HCT116 (cell line): Measurements from ENCODE around the gene C9orf152. TPM values are rescaled to one million over a fixed set of nuclear protein-coding genes. Genes with fewer than 3 reads are reported as not detected.

Source experiments
- ATAC-seq: fragments of 200-7000 bp; cut with Tn5 transposase; 2 replicates; pipeline ENCODE4 v1.9.1; 2020; ENCODE audit warnings: mild to moderate bottlenecking, moderate library complexity
- BruUV-seq: library from RNA; stranded (reverse); fragments of 400-500 nt; replicated peaks from 2 replicates; lab custom pipeline; 2021; lab: Mats Ljungman, UMichigan
- CTCF ChIA-PET: fragments of 300-600 bp; sonication (Branson Sonifier 250); formaldehyde crosslinking; loops from one replicate; lab custom pipeline; 2021; ENCODE audit warnings: antibody characterized with exemption; lab: Charles Lee
- POLR2A ChIA-PET: fragments of 300-600, 350-600 bp; sonication (Branson Sonifier 250); formaldehyde crosslinking; loops from one replicate; lab custom pipeline; 2021; ENCODE audit warnings: antibody characterized with exemption; lab: Charles Lee
- RAD21 ChIA-PET, 2 experiments: fragments of 300-600 bp; sonication (Branson Sonifier 250); formaldehyde crosslinking; loops; one replicate each; lab custom pipeline; 2023; ENCODE audit warnings: low total read pairs in 2 of 2; ENCODE audit not compliant: uncharacterized antibody in 2 of 2, unreplicated experiment in 2 of 2, low non-redundant PET in 1 of 2; lab: Charles Lee
- DNase-seq: peaks from one replicate; pipeline ENCODE4 v3.0.0-alpha.2; 2010; ENCODE audit warnings: low read depth, low spot score
- H2AFZ ChIP-seq: fragments of 200-600 bp; shearing (Covaris generic), sonication (generic); 2 replicates; pipeline ENCODE4 v1.6.1; 2017; ENCODE audit warnings: low read depth, mixed run types, mixed read lengths, antibody characterized with exemption, low read length; ENCODE audit not compliant: poor library complexity, severe bottlenecking
- H3K27ac ChIP-seq: 2 replicates; pipeline ENCODE4 v1.5.1; 2012; ENCODE audit warnings: low read depth, low read length
- H3K27me3 ChIP-seq: fragments of 200-600 bp; sonication (generic); 2 replicates; pipeline ENCODE4 v1.6.1; 2016; ENCODE audit warnings: mixed run types, low read length, mixed read lengths; ENCODE audit not compliant: insufficient read depth
- H3K36me3 ChIP-seq, 2 experiments: fragments of 200-500 bp in 1 of 2; fragments of 200-600 bp in 1 of 2; sonication (Bioruptor generic) in 1 of 2; sonication (generic) in 1 of 2; 2 replicates each; pipeline versions ENCODE4 v1.5.1 to v1.6.1; 2014 to 2016; ENCODE audit warnings: low read length in 2 of 2, inconsistent platforms in 1 of 2, mixed read lengths in 1 of 2, mixed run types in 1 of 2; ENCODE audit not compliant: insufficient read depth in 2 of 2, control insufficient read depth in 1 of 2
- H3K4me1 ChIP-seq, 2 experiments: fragments of 200-600 bp in 1 of 2; sonication (generic) in 1 of 2; 2 replicates each; pipeline versions ENCODE4 v1.5.1 to v1.6.1; 2012 to 2017; ENCODE audit warnings: low read length in 2 of 2, inconsistent platforms in 1 of 2, mild to moderate bottlenecking in 1 of 2, mixed read lengths in 1 of 2, mixed run types in 1 of 2, moderate library complexity in 1 of 2; ENCODE audit not compliant: insufficient read depth in 2 of 2, control insufficient read depth in 1 of 2
- H3K4me2 ChIP-seq: fragments of 200-600 bp; sonication (generic); 2 replicates; pipeline ENCODE4 v1.6.1; 2017; ENCODE audit warnings: mixed run types, low read length, mixed read lengths
- H3K4me3 ChIP-seq, 2 experiments: fragments of 200-600 bp in 1 of 2; sonication (generic) in 1 of 2; replicated peaks in 1 of 2; 2 replicates each; pipeline ENCODE4 v1.5.1; 2011 to 2016; ENCODE audit warnings: low read length in 2 of 2, control low read depth in 1 of 2, low read depth in 1 of 2, mild to moderate bottlenecking in 1 of 2, mixed read lengths in 1 of 2, mixed run types in 1 of 2
- H3K79me2 ChIP-seq: fragments of 200-600 bp; sonication (generic); 2 replicates; pipeline ENCODE4 v1.6.1; 2017; ENCODE audit warnings: mild to moderate bottlenecking, mixed run types, low read length, moderate library complexity, mixed read lengths; ENCODE audit not compliant: insufficient read depth
- H3K9ac ChIP-seq: fragments of 200-600 bp; sonication (generic); 2 replicates; pipeline ENCODE4 v1.6.1; 2016; ENCODE audit warnings: low read length, mixed read lengths
- H3K9me2 ChIP-seq: fragments of 200-600 bp; sonication (generic), shearing (Covaris generic); 2 replicates; pipeline ENCODE4 v1.6.1; 2017; ENCODE audit warnings: mixed run types, mild to moderate bottlenecking, moderate library complexity; ENCODE audit not compliant: insufficient read depth
- H3K9me3 ChIP-seq, 2 experiments: fragments of 200-500 bp in 1 of 2; fragments of 200-600 bp in 1 of 2; sonication (Bioruptor generic) in 1 of 2; sonication (generic) in 1 of 2; 2 replicates each; pipeline ENCODE4 v1.6.1; 2014 to 2017; ENCODE audit warnings: low read length in 2 of 2, mixed read lengths in 2 of 2, inconsistent platforms in 1 of 2, low read depth in 1 of 2, mild to moderate bottlenecking in 1 of 2, mixed run types in 1 of 2, moderate library complexity in 1 of 2; ENCODE audit not compliant: control insufficient read depth in 1 of 2, insufficient read depth in 1 of 2
- H4K20me1 ChIP-seq: fragments of 200-600 bp; sonication (generic), shearing (Covaris generic); 2 replicates; pipeline ENCODE4 v1.6.1; 2017; ENCODE audit warnings: mixed run types, mild to moderate bottlenecking, moderate library complexity; ENCODE audit not compliant: insufficient read depth
- CTCF ChIP-seq, 3 experiments: fragments of 200-600 bp in 1 of 3; sonication (generic) in 1 of 3; IDR thresholded peaks in 2 of 3; conservative IDR thresholded peaks in 1 of 3; 2 replicates each; pipeline ENCODE4 v1.5.1; 2012 to 2017; ENCODE audit warnings: low read depth in 2 of 3, low read length in 2 of 3, antibody characterized with exemption in 1 of 3, borderline replicate concordance in 1 of 3, control low read depth in 1 of 3, mild to moderate bottlenecking in 1 of 3, mixed read lengths in 1 of 3, mixed run types in 1 of 3, moderate library complexity in 1 of 3; ENCODE audit not compliant: insufficient read depth in 1 of 3
- EZH2phosphoT487 ChIP-seq: fragments of 200-600 bp; IDR thresholded peaks from 2 replicates; pipeline ENCODE4 v1.6.1; 2018; ENCODE audit warnings: antibody characterized with exemption, borderline replicate concordance
- POLR2A ChIP-seq: IDR thresholded peaks from 2 replicates; pipeline ENCODE4 v1.7.0; 2011; ENCODE audit warnings: borderline replicate concordance; ENCODE audit not compliant: insufficient read depth, insufficient read length; ENCODE audit errors: extremely low read depth
- RAD21 ChIP-seq: IDR thresholded peaks from 2 replicates; pipeline ENCODE4 v1.6.1; 2012; ENCODE audit warnings: low read depth, mild to moderate bottlenecking
- SRF ChIP-seq: IDR thresholded peaks from 2 replicates; pipeline ENCODE4 v1.6.1; 2012; ENCODE audit warnings: low read depth
- ZNF274 ChIP-seq: fragments of 200-500 bp; sonication (Bioruptor generic); IDR thresholded peaks from 2 replicates; pipeline ENCODE4 v1.6.1; 2014; ENCODE audit warnings: mild to moderate bottlenecking, low read depth, low read length, inconsistent platforms
- intact Hi-C: fragments of 100-400 bp; cut with micrococcal nuclease; formaldehyde crosslinking; loops from 2 replicates; pipeline ENCODE4 v1.10.0; 2022
- total RNA-seq: library from RNA; stranded (reverse); gene quantifications from one replicate; pipeline ENCODE4 v1.2.1, GENCODE V29; 2021; ENCODE audit not compliant: unreplicated experiment

The C9orf152 gene
- total RNA-seq, 1 experiment from 2014 or later = not detected

- Histone ChIP-seq H3K9ac (no peak overlapping the region), H3K9me2 (no peaks in the 10 kb centered on the region), H3K27me3 (no peaks in the 10 kb centered on the region; the same call in 1 of the 2 replicates), H3K4me1 (0 out of 4 replicates have a peak, but pooled peaks cover 0 to 2% of the 10 kb centered on the region in 2 experiments), H3K79me2 (no peaks in the 10 kb centered on the region), H3K9me3 (no peaks in the 10 kb centered on the region), H4K20me1 (no peaks in the 10 kb centered on the region), H3K27ac (no peak overlapping the region), H3K36me3 (no peaks in the 10 kb centered on the region), H2AFZ (no peak overlapping the region), H3K4me2 (no peak overlapping the region), H3K4me3 (no peak overlapping the region)
- ChIA-PET CTCF (no interaction called here), RAD21 (interaction anchor here in 1 of 2 experiments (0.7 kb wide), 1 partner anchor 8 kb away, joined by 3 read pairs; no protein-coding TSS in a partner anchor), POLR2A (no interaction called here)
- ATAC-seq (no peak), DNase-seq (no peak)
- no TSS peak for BruUV-seq
- TF ChIP-seq ZNF274 (no peak), EZH2phosphoT487 (no peak), POLR2A (no peak)
- intact Hi-C loops = no loop called here
Measured at GRCh38 chr9:110220809-110221208, 12.8 kb upstream of the C9orf152 start.

- TF ChIP-seq SRF (no peak), RAD21 (peak; percentile 75), POLR2A (no peak), CTCF (IDR thresholded peaks at IDR 0.05 in 2 of 3, conservative IDR thresholded peaks at IDR 0.05 in 1 of 3; ENCODE audit: borderline replicate concordance in 1 of 3, insufficient read depth in 1 of 3, low read depth in 2 of 3, low read length in 2 of 3) (peak; percentile 67 to 77 (median 69))
- ATAC-seq (peak; percentile 63), DNase-seq (peak; percentile 48)
- Histone ChIP-seq H2AFZ (no peak overlapping the region), H3K9me3 (no peaks in the 10 kb centered on the region), H3K27me3 (no peaks in the 10 kb centered on the region; the same call in 1 of the 2 replicates), H3K4me1 (0 out of 4 replicates have a peak, but pooled peaks cover 0 to 2% of the 10 kb centered on the region in 2 experiments), H3K9ac (no peak overlapping the region), H3K36me3 (no peaks in the 10 kb centered on the region), H3K27ac (no peak overlapping the region), H3K4me3 (peak overlapping the region in 1 of 2 experiments; percentile 12; a peak in 1 of 4 replicates), H3K9me2 (no peaks in the 10 kb centered on the region), H4K20me1 (no peaks in the 10 kb centered on the region), H3K4me2 (peak overlapping the region; percentile 61), H3K79me2 (no peaks in the 10 kb centered on the region)
- BruUV-seq = no TSS peak
- intact Hi-C loops = loop anchor here (1.0 kb wide), 1 partner anchor 34 kb away; no protein-coding TSS in a partner anchor
- ChIA-PET POLR2A (no interaction called here), RAD21 (no interaction called here), CTCF (interaction anchor here (0.6 to 4.9 kb wide), 8 partner anchors 9 to 405 kb away, joined by 3 to 28 read pairs (median 4); partner anchors contain the start of gene C9orf152)
Measured at GRCh38 chr9:110217656-110218099, 9.7 kb upstream of the C9orf152 start.
